ENCODE results near the gene ORC2.
"Not testable (repeated sequence)": the region's sequence is repeated elsewhere in the genome, so short reads cannot be mapped to it uniquely, and the experiment has no call there.

ORC2 gene

DNA sequence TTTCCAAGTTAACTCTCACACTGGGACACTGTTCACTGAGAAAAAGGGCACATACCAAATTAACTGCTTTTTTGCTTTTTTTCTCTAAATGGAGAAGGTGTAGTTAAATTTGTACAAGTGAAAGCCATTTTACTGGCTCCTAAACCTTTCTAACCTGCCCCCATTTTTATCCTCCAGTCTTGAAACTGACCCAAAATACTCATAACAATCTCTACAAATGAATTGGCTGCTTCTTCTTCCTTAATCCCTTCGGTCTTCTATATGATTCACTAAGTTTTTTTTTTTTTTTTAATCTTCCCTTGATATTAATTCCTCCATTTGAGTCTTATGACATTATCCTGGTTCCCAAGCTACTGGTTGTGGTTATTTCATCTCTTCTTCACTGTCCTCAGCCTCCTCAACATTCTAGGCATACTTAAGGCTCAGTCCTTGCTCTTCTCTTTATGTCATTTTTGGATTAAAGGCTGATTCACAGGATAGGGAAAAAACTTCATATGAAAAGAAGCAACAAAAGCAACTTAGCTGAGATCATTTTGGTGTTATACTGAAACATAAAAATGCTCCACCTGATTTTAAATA is 19.8 kb downstream of the ORC2 start:
- DNase-seq (ENCODE audit: insufficient read length, low spot score) = no peak
- FAIRE-seq = no peak

DNA sequence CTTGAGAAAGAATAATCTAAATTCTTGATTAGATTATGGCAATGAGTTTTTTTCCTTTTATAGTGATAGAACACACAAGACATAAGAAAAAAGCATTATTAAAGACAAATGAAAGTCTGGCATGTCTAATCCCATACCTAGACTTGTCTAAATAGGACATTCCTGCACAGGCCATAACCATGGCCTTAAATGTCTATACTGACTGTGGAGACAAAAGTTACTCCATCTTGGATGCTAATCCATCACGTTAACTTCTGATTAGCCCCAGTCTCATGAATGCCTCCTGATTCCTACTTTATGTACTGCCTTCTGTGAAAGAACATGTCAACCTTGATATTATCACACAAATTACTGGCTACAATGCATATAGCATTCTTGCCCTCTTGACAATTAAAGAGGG is 23.6 kb downstream of the ORC2 start:
- FAIRE-seq (no peak), DNase-seq (ENCODE audit: insufficient read length, low spot score) (no peak)

DNA sequence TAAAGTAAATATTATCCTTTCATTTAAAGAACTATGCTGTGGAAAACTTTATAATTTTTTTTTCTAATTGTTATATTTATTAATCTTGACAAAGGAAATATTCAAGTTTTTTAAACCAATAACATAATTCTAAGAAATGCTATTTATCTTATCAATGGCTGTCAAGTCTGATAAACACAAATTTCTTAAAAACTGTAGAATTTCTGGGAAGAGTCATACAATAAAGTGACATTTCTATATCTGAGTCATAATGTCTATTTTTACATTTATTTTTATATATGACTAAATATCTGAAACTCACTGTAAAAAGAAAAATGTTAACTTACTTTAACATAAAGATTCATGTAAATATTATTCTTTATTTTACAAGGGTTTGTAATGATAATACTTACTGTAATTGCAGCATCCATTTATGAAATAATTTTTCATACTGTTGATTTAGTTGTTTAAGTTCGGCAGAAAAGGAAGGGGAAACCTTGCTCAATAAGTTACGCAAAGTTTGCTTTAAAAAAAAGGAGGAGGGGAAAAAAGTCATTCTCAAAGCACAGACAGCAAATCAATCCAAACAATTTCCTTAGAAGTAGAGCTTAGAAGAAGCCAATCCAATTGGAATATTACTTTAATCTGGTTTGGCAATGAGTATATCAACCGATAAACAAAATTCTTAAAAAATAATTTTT is 32.4 kb downstream of the ORC2 start:
- no peak for FAIRE-seq
- DNase-seq (ENCODE audit: insufficient read length, low spot score) = no peak

DNA sequence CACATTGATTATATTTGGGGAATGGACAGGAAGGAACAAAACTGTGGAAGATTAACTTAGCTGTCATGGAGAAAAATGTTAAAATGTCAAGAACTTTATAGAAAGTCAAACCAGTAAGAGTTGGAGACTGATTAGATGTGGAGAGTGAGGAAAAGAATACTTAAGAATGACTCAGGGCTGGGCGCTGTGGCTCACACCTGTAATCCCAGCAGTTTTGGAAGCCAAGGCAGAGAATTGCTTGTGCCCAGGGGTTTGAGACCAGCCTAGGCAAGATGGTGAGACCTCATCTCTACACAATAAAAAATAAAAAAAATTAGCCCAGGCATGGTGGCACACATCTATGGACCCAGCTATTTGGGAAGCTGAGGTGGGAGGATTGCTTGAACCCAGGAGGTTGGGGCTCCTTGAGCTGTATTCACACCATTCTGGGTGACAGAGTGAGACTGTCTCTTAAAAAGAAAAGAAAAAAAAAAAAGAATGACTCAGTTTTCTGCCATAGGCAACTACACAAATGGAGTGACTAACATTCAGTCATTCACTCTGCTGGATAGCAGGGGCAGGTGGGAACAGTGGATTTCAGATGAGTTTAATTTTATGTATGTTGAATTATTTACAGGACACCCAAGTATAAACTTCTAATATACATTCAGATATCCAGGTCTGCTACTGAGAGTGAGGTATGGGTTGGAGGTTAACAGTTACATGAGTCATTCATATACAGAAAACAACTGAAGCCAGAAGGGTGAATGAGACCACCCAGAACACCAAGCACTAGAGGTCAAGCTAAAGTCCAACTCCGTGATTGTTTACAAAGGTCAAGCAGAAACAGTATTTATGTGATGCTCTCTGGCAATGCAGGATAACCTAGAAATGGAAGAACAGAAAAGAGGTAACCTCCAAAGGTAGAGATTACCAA is 33.9 kb downstream of the ORC2 start:
- DNase-seq (ENCODE audit: insufficient read length, low spot score) = no peak
- FAIRE-seq = no peak

DNA sequence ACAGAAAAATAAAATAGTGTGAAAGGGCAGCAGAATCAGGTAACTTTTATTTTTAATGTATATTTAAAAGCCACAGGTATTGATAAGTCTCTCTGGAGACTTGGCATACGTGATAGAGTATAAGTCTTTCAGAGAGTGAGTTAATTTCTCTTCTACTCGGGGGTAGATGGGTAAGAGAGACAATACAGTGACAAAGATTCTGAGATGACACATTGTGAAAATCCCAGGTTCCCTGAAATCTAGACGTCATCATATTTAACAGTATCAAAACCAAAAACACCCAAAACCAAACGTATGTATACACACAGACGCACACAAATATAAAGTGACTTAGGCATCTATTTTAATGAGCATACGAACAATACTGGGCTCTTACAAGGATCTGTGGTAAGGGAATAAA is 41.0 kb downstream of the ORC2 start:
- FAIRE-seq (no peak), DNase-seq (ENCODE audit: insufficient read length, low spot score) (no peak)

- DNase-seq (ENCODE audit: insufficient read length, low spot score) = peak; percentile 10
- no peak for FAIRE-seq
Observed at GRCh38 chr2:200913654-200914053, 49.8 kb downstream of the ORC2 start.

DNA sequence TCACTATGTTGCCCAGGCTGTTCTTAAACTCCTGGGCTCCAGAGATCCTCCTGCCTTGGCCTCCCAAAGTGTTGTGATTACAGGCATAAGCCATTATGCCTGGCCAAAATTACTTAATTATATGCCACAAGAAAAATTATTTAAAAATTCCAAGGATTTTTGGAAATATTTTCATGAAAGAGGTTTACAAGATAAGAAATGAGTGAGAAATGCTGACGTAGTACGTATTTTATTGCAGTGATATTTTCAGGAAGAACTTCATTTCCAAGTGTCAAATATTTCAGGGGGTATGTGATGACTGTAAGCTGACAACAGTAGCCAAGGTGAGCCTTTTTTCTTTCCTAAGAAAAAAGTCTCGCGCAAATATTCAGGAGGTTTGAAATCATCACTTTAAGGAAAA is 53.5 kb downstream of the ORC2 start:
- no peak for DNase-seq (ENCODE audit: insufficient read length, low spot score)
- FAIRE-seq = no peak

- DNase-seq (ENCODE audit: insufficient read length, low spot score) (peak; percentile 63), FAIRE-seq (no peak)
Observed at GRCh38 chr2:200905618-200906296, 57.7 kb downstream of the ORC2 start.

- FAIRE-seq = peak; percentile 69
- peak; percentile 89 for DNase-seq (ENCODE audit: insufficient read length, low spot score)
Observed at GRCh38 chr2:200901459-200902072, 61.9 kb downstream of the ORC2 start.

DNA sequence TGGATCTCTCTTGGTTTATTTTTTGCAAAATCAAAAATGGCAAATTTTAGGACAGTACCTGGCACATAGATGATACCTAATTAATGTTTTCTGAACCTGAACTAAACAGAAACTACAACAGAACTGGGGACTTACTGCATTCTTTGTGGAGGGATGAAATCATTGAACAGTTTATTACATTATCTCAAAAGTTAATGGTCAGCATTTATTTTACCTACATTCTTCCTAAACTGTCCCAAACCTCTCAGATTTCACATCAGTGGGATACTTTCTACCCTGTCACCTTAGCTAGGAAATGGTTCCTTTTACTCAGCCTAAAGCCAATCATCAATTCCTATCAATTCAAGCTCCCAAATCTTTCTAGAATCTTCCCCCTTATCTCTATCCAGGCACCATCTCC is 64.0 kb downstream of the ORC2 start:
- DNase-seq (ENCODE audit: insufficient read length, low spot score) = no peak
- FAIRE-seq = no peak

DNA sequence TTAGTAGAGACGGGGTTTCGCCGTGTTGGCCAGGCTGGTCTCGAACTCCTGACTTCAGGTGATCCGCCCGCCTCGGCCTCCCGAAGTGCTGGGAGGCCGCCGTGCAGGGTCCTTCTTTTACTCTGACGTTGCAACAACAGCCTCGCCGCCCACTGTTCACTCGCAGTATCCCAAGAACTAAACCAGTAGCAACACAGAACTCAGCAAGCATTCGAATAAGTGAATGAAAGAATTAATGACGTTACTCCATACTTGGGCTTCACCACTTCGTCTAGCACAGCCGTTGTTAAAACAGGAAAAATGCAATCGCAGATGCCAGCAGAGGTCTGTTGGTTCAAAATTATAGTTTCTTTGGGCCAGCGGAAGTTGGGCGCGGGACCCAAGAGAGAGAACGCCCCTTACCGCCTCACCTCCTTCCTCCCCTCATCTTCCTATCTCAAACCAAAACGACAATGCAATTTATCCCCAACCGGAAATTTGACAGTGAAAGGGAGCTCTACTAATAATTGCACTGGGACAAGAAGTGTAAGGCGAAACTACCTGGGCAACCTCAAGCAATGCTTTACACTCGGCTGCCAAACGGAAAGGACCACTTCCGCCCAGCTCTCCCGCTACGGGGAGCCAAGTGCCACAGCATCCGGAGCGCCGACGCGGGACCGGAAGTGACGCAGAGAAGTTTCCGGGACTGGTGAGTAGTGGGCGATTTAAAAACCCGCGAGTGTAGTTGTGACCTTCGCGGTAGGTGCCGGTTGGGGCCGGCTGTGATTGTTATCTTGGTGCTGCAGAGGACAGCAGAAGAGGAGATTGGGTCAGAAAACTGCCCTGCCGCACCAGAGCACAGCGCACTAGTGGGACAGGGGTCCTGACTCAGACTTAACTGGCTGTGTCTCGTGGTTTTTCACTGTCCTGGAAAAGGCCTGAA is 74.5 kb downstream of the ORC2 start, which contains the start of the genes NIF3L1 and PPIL3:
Gene NIF3L1, plus strand, starts transcription at position 668 of the 922 bp plus-strand sequence. CDS start 2,573 bp downstream, outside the sequence.
Gene PPIL3, minus strand, starts transcription at position 374 of the 922 bp plus-strand sequence. CDS start 1,462 bp downstream, outside the sequence.
- DNase-seq (ENCODE audit: insufficient read length, low spot score) = peak; percentile 95
- peak; percentile 76 for FAIRE-seq

DNA sequence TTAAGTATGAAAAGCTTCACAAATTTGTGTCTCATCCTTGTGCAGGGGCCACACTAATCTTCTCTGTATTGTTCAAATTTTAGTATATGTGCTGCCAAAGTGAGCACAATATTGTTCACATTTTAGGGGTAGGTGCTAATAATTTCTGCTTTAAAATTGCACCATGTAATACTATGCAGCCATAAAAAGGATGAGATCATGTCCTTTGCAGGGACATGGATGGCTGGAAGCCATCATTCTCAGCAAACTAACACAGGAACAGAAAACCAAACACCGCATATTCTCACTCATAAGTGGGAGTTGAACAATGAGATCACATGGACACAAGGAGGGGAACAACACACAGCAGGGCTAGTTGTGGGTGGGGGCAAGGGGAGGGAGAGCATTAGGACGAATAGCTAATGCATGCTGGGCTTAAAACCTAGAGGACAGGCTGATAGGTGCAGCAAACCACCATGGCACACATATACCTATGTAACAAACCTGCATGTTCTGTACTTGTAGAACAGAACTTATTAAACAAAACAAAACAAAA is 81.7 kb downstream of the ORC2 start:
- DNase-seq (ENCODE audit: insufficient read length, low spot score); FAIRE-seq: not testable (repeated sequence)

DNA sequence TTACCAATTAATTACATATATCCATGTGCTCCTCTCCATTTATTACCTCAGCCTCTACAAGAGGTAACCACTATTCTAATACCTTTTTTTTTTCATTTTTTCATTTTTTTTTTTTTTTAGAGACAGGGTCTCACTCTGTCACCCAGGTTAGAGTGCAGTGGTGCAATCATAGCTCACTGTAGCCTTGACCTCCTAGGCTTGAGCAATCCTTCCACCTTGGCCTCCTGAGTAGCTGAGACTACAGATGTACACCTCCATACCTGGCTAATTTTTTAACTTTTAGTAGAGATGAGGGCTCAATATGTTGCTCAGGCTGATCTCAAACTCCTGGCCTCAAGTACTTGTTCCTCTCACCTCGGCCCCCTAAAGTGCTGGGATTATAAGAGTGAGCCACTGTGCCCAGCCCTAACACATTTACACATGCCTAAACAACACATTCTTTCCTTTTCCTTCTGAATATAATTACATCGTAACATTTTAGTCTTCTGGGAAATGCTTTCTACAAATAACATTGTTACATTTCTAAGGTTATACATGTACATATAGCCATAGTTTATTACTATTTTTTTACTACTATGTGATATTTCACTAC is 85.1 kb downstream of the ORC2 start:
- FAIRE-seq (no peak), DNase-seq (ENCODE audit: insufficient read length, low spot score) (no peak)

DNA sequence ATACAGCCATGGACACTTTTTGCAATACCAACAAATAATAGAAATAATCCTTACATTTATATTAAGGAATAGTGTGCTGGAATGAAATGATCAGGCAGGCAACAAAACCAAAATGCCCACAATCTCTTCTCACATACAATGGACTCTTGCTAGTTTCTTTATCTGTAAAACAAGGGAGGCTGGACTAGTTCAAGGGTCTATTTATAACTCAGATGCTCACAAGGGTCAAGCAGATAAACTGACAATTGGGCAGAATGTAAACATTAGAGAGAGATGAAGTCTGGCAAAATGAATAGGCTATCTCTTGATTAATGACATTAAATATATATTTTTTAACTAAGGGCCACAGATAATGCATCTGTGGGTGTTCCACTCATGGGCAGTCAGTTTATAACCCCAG is 86.0 kb downstream of the ORC2 start:
- DNase-seq (ENCODE audit: insufficient read length, low spot score) = no peak

DNA sequence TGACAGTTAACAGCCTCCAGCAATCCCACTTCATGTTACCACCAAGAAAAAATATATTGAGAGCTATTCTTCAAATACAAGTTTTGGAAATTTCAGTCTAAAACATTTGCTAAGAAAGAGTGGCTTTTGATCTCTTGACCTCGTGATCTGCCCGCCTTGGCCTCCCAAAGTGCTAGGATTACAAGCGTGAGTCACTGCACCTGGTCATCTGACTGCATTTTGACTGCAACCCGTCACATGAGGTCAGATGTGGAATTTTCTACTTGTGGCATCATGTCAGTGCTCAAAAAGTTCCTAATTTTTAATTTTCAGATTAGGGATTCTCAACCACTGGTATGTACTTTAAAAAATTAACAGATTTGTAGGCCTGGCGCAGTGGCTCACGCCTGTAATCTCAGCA is 89.9 kb downstream of the ORC2 start:
- DNase-seq (ENCODE audit: insufficient read length, low spot score) (no peak), FAIRE-seq (no peak)

More for the DNA sequence above, 86.0 kb downstream of the ORC2 start:
- no peak for FAIRE-seq

DNA sequence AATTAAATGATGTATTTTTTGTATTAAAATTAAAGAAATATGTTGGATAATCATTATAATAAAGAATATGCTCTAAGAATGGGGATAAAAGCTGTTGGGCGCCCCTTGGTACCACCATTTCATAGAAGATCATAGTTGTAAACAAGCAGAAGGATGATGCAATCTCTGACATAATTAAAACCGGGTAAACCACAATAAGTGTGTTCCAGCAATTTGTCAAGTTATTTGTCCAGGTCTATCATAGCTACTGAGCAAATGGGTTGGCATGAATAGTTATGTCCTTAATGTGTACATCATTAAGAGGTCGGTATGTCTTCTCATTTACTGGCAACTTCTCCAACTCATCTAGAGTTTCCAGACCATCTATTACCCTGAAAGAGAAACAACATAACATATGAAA is 92.3 kb downstream of the ORC2 start:
- DNase-seq (ENCODE audit: insufficient read length, low spot score) (no peak), FAIRE-seq (no peak)

DNA sequence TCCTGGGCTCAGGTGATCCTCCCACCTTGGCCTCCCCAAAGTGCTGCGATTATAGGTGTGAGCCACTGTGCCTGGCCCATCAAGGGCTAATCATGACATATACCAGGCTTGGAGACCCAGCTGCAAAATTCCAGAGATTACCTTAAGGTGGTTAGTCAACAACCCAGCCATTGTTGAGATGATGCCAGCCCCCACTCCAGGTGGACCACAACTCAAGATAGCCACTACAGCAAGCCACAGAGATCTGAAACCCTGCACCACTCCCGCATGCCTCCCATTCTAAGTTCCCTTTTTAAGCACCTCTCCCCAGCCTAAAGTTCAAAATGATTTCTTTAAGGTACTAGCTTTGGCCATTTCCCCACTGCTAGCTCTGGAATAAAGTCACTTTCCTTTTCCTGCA is 94.4 kb downstream of the ORC2 start:
- DNase-seq (ENCODE audit: insufficient read length, low spot score) (no peak), FAIRE-seq (no peak)

- DNase-seq (ENCODE audit: insufficient read length, low spot score) (peak; percentile 93), FAIRE-seq (peak; percentile 92)
Observed at GRCh38 chr2:200864176-200865034, 99.1 kb downstream of the ORC2 start, which contains the start of gene CLK1. Gene CLK1 (minus strand): TSS chr2:200864658. CDS start chr2:200861862, 2,796 bp downstream.
